Neural cell (in vitro differentiated cells): Measurements from ENCODE around the gene TLR8. TPM values are rescaled to one million over a fixed set of nuclear protein-coding genes. Genes with fewer than 3 reads are reported as not detected.

ENCODE experiments used
- H2AFZ ChIP-seq: fragments of 200-600, 300-800 bp; sonication (generic), shearing (Covaris generic); 2 replicates; pipeline ENCODE4 v1.6.0; 2014; ENCODE audit warnings: low read depth, mild to moderate bottlenecking, antibody characterized with exemption, low read length, moderate library complexity
- H3F3A ChIP-seq: fragments of 200-600 bp; shearing (Covaris generic); 2 replicates; pipeline ENCODE4 v1.6.1; 2016; ENCODE audit warnings: mild to moderate bottlenecking, moderate library complexity, mixed read lengths, antibody characterized with exemption, low read length; ENCODE audit not compliant: insufficient read depth, poor library complexity, severe bottlenecking
- H3K27ac ChIP-seq: fragments of 200-600, 300-800 bp; sonication (generic), shearing (Covaris generic); 2 replicates; pipeline ENCODE4 v1.5.1; 2014; ENCODE audit warnings: mild to moderate bottlenecking, low read length, moderate library complexity
- H3K27me3 ChIP-seq: fragments of 300-800, 200-600 bp; sonication (generic), shearing (Covaris generic); 2 replicates; pipeline ENCODE4 v1.6.0; 2014; ENCODE audit warnings: mild to moderate bottlenecking, low read depth, low read length, moderate library complexity; ENCODE audit not compliant: insufficient read depth
- H3K36me3 ChIP-seq: fragments of 300-800, 200-600 bp; sonication (generic), shearing (Covaris generic); 2 replicates; pipeline ENCODE4 v1.5.1; 2014; ENCODE audit warnings: mild to moderate bottlenecking, antibody characterized with exemption, low read length, moderate library complexity; ENCODE audit not compliant: insufficient read depth
- H3K4me2 ChIP-seq: fragments of 300-800, 200-600 bp; sonication (generic), shearing (Covaris generic); 2 replicates; pipeline ENCODE4 v1.6.0; 2014; ENCODE audit warnings: mild to moderate bottlenecking, low read length
- H3K4me3 ChIP-seq: fragments of 300-800, 200-600 bp; sonication (generic), shearing (Covaris generic); 2 replicates; pipeline ENCODE4 v1.5.1; 2014; ENCODE audit warnings: mild to moderate bottlenecking, low read length, moderate library complexity
- H3K79me2 ChIP-seq: fragments of 200-600 bp; shearing (Covaris generic); replicated peaks from 2 replicates; pipeline ENCODE4 v1.6.0; 2014; ENCODE audit warnings: mild to moderate bottlenecking, low read length, moderate library complexity; ENCODE audit not compliant: insufficient read depth
- H3K9ac ChIP-seq: fragments of 300-800, 200-600 bp; sonication (generic), shearing (Covaris generic); 2 replicates; pipeline ENCODE4 v1.6.1; 2016; ENCODE audit warnings: mild to moderate bottlenecking, low read length, mixed read lengths
- H3K9me2 ChIP-seq: fragments of 200-600 bp; shearing (Covaris generic); 2 replicates; pipeline ENCODE4 v1.6.1; 2016; ENCODE audit warnings: mild to moderate bottlenecking, low read length, mixed read lengths; ENCODE audit not compliant: insufficient read depth
- H3K9me3 ChIP-seq: fragments of 200-600, 300-800 bp; sonication (generic), shearing (Covaris generic); 2 replicates; pipeline ENCODE4 v1.6.1; 2016; ENCODE audit warnings: mild to moderate bottlenecking, mixed run types, low read length, moderate library complexity, mixed read lengths
- H4K20me1 ChIP-seq: fragments of 200-600 bp; shearing (Covaris generic); 2 replicates; pipeline ENCODE4 v1.6.1; 2016; ENCODE audit warnings: mild to moderate bottlenecking, mixed run types; ENCODE audit not compliant: insufficient read depth
- EP300 ChIP-seq: fragments of 450-650 bp; conservative IDR thresholded peaks from 2 replicates; pipeline ENCODE4 v1.6.1; 2014; ENCODE audit warnings: antibody characterized with exemption, mild to moderate bottlenecking, moderate library complexity; ENCODE audit not compliant: poor library complexity, severe bottlenecking
- EZH2 ChIP-seq: fragments of 200-600, 300-800 bp; shearing (Covaris generic), sonication (generic); IDR thresholded peaks from 2 replicates; pipeline ENCODE4 v1.6.1; 2014; ENCODE audit warnings: antibody characterized with exemption, low read length, borderline replicate concordance, mild to moderate bottlenecking; ENCODE audit not compliant: insufficient read depth, poor library complexity, severe bottlenecking
- MXI1 ChIP-seq: fragments of 450-650 bp; conservative IDR thresholded peaks from 2 replicates; pipeline ENCODE4 v1.6.1; 2014; ENCODE audit warnings: antibody characterized with exemption, mild to moderate bottlenecking; ENCODE audit not compliant: poor library complexity, severe bottlenecking
- POLR2AphosphoS5 ChIP-seq: IDR thresholded peaks from 2 replicates; pipeline ENCODE4 v1.6.1; 2012
- RAD21 ChIP-seq: fragments of 450-650 bp; conservative IDR thresholded peaks from 2 replicates; pipeline ENCODE4 v1.6.1; 2014; ENCODE audit warnings: antibody characterized with exemption, mild to moderate bottlenecking, moderate library complexity
- REST ChIP-seq: IDR thresholded peaks from 2 replicates; pipeline ENCODE4 v1.6.1; 2012; ENCODE audit warnings: borderline replicate concordance
- SMC3 ChIP-seq: fragments of 450-650 bp; conservative IDR thresholded peaks from 2 replicates; pipeline ENCODE4 v1.6.1; 2014; ENCODE audit warnings: antibody characterized with exemption, mild to moderate bottlenecking, moderate library complexity; ENCODE audit not compliant: poor library complexity
- TAF1 ChIP-seq: IDR thresholded peaks from 2 replicates; pipeline ENCODE4 v1.6.1; 2012; ENCODE audit warnings: low read depth
- polyA plus RNA-seq: library from polyadenylated mRNA; depleted of rRNA; stranded (reverse); fragments of >200 nt; gene quantifications from 2 replicates; pipeline ENCODE4 v1.2.3, GENCODE V29; 2014
- TF ChIP-seq, protein P1 (sequence below): fragments of 450-650 bp; IDR thresholded peaks from 2 replicates; pipeline ENCODE4 v1.5.1; 2014; ENCODE audit warnings: antibody characterized with exemption, mild to moderate bottlenecking, moderate library complexity; ENCODE audit not compliant: poor library complexity, severe bottlenecking

Gene TLR8
- polyA plus RNA-seq, 1 donor from 2014 or later: not detected

- Histone ChIP-seq H3K4me3 (no peak overlapping the region), H3K36me3 (no peaks in the 10 kb centered on the region), H2AFZ (no peak overlapping the region), H3K27me3 (no peaks in the 10 kb centered on the region), H3K9me2 (no peaks in the 10 kb centered on the region), H3K4me2 (no peak overlapping the region), H4K20me1 (no peaks in the 10 kb centered on the region), H3K79me2 (peaks cover 24% of the 10 kb centered on the region), H3K27ac (no peak overlapping the region), H3K9ac (no peak overlapping the region), H3F3A (no peaks in the 10 kb centered on the region), H3K9me3 (no peaks in the 10 kb centered on the region)
- TF ChIP-seq MXI1 (no peak), SMC3 (peak; percentile 82), TAF1 (no peak), POLR2AphosphoS5 (no peak), REST (peak; percentile 7), EP300 (no peak), EZH2 (no peak), RAD21 (peak; percentile 79)
- TF ChIP-seq, protein P1, sequence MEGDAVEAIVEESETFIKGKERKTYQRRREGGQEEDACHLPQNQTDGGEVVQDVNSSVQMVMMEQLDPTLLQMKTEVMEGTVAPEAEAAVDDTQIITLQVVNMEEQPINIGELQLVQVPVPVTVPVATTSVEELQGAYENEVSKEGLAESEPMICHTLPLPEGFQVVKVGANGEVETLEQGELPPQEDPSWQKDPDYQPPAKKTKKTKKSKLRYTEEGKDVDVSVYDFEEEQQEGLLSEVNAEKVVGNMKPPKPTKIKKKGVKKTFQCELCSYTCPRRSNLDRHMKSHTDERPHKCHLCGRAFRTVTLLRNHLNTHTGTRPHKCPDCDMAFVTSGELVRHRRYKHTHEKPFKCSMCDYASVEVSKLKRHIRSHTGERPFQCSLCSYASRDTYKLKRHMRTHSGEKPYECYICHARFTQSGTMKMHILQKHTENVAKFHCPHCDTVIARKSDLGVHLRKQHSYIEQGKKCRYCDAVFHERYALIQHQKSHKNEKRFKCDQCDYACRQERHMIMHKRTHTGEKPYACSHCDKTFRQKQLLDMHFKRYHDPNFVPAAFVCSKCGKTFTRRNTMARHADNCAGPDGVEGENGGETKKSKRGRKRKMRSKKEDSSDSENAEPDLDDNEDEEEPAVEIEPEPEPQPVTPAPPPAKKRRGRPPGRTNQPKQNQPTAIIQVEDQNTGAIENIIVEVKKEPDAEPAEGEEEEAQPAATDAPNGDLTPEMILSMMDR: peak; percentile 75
Measured at GRCh38 chrX:12970691-12971202, 64.3 kb downstream of the TLR8 start.

DNA sequence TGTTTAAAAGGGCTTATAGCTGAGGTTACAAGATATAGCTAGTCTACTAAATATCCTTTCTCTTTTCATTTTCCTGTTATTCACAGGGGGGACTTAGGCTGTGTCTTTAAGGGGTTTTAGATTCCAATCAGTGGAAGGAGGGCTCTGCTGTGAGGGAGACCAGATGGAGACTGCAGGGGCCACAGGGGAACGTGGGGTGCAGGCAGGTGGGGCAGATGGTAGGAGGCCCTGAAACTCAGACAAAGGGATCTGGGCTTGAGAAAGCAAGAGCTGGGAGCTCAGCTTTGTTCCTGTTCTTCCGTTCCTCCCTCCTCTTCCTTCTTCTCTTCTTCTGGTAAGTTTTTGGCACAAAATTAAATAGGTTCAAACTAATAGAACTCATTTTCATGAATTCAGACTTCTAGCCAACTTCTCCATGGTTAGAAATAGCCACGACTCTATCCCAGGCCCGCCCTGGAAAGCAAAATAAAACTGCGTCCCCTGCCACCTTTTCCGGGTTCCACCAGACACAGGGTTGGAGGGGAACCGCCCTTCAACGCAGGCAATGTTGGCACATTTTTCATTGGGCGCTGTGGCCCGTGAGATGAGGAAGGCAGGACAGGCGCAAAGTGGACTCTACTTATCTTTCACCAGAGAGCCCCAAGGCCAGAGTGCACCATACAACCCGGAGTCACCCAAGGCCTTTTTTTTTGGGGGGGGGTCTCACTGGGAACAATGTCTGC, 65.0 kb downstream of the TLR8 start:
- Histone ChIP-seq H3K4me2 (no peak overlapping the region), H4K20me1 (no peaks in the 10 kb centered on the region), H3K9me2 (no peaks in the 10 kb centered on the region), H3K27me3 (no peaks in the 10 kb centered on the region), H3K27ac (no peak overlapping the region), H3K4me3 (no peak overlapping the region), H3K36me3 (no peaks in the 10 kb centered on the region), H3K9ac (no peak overlapping the region), H3K79me2 (peaks cover 26% of the 10 kb centered on the region), H3F3A (no peaks in the 10 kb centered on the region), H3K9me3 (no peaks in the 10 kb centered on the region), H2AFZ (no peak overlapping the region)
- no peak for TF ChIP-seq MXI1
- TF ChIP-seq, protein P1: no peak
- TF ChIP-seq EZH2: no peak
- no peak for TF ChIP-seq REST
